Stimulated activated CD4-positive, alpha-beta T cell treated with anti-CD3 and anti-CD28 coated beads, TNF-alpha, amount 100 ng/mL, for 4 hours (primary cell): ENCODE data around the gene SSRP1.

Source experiments
- DNase-seq, 3 experiments: peaks; one replicate each; pipeline ENCODE4 v3.0.0-alpha.2; 2020; ENCODE audit warnings: low read depth in 3 of 3

SSRP1 gene

GRCh38 chr11:57314221-57314973 lies 21.3 kb downstream of the SSRP1 start:
- DNase-seq: no peak

- DNase-seq: no peak
These were observed 21.9 kb downstream of the SSRP1 start for GRCh38 chr11:57313788-57314135.

GRCh38 chr11:57313071-57313787 lies 22.5 kb downstream of the SSRP1 start:
- no peak for DNase-seq

GRCh38 chr11:57312511-57313021 lies 23.1 kb downstream of the SSRP1 start:
- no peak for DNase-seq

GRCh38 chr11:57311109-57311936 lies 24.4 kb downstream of the SSRP1 start:
- peak in 2 of 3 experiments; percentile 33 to 36 for DNase-seq

- DNase-seq: no peak
These were observed 25.0 kb downstream of the SSRP1 start for GRCh38 chr11:57310630-57311086.

- no peak for DNase-seq
These were observed 25.6 kb downstream of the SSRP1 start for GRCh38 chr11:57310091-57310490.

- DNase-seq: no peak
These were observed 26.3 kb downstream of the SSRP1 start for GRCh38 chr11:57309106-57310059.

- no peak for DNase-seq
These were observed 27.1 kb downstream of the SSRP1 start for GRCh38 chr11:57308426-57309060.

- no peak for DNase-seq
These were observed 27.9 kb downstream of the SSRP1 start for GRCh38 chr11:57307666-57308270.

- no peak for DNase-seq
These were observed 28.6 kb downstream of the SSRP1 start for GRCh38 chr11:57306940-57307565.

- DNase-seq: no peak
These were observed 29.4 kb downstream of the SSRP1 start for GRCh38 chr11:57306161-57306876.

- DNase-seq: no peak
These were observed 30.2 kb downstream of the SSRP1 start for GRCh38 chr11:57305523-57305922.

GRCh38 chr11:57303990-57304579 lies 31.6 kb downstream of the SSRP1 start:
- no peak for DNase-seq

GRCh38 chr11:57303280-57303989 lies 32.3 kb downstream of the SSRP1 start:
- no peak for DNase-seq

GRCh38 chr11:57302489-57302888 lies 33.2 kb downstream of the SSRP1 start:
- no peak for DNase-seq

GRCh38 chr11:57301711-57302423 lies 33.8 kb downstream of the SSRP1 start:
- DNase-seq: no peak
